ENCODE results near the gene HOOK2.
"Not testable (repeated sequence)": the region's sequence is repeated elsewhere in the genome, so short reads cannot be mapped to it uniquely, and the experiment has no call there.

The HOOK2 gene, protein sequence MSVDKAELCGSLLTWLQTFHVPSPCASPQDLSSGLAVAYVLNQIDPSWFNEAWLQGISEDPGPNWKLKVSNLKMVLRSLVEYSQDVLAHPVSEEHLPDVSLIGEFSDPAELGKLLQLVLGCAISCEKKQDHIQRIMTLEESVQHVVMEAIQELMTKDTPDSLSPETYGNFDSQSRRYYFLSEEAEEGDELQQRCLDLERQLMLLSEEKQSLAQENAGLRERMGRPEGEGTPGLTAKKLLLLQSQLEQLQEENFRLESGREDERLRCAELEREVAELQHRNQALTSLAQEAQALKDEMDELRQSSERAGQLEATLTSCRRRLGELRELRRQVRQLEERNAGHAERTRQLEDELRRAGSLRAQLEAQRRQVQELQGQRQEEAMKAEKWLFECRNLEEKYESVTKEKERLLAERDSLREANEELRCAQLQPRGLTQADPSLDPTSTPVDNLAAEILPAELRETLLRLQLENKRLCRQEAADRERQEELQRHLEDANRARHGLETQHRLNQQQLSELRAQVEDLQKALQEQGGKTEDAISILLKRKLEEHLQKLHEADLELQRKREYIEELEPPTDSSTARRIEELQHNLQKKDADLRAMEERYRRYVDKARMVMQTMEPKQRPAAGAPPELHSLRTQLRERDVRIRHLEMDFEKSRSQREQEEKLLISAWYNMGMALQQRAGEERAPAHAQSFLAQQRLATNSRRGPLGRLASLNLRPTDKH

DNA sequence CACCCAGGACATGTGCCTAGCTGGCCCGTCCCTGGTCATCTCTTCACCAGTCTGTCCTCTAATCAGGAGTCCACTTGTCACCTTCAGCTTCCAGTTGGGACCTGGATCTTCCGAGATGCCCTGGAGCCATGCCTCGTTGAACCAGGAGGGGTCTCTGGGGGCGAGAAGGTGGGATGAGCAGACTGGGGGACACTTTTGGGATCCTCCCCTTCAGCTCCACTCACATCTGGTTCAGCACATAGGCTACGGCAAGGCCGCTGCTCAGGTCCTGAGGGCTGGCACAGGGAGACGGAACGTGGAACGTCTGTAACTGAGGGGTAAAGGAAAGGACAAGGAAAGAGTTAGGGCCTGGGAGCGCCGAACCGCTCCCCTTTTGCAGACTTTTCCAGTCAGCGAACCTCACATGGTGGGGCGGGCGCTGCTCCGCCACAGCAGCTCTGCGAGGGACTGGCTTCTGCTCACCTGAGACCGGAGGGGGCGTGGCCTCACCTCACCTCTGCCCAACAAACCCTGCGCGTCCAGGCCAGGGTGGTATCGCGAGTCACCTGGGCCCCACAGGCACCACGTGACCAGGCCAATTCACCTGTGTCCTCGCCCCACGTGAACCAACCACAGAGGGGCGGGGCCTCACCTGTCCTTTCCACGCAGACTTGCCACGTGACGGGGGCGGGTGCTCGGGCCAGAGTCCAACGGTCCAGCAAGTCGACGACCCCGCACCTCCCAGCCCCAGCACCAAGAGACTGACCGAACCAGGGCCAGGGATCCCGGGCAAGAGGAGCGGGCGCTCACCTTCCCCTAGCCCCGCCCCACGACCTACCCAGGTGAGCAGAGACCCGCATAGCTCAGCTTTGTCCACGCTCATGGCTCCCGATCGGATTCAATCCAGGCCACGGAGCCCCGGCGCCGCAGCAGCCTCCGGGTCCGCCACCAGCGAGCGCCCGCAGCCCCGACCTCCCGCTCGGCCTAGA, at the start of gene HOOK2:
HOOK2 (minus strand) TSS at position 965 of the 968 bp plus-strand sequence; CDS start at position 862, 103 bp downstream.
- DNase-seq: no peak

DNA sequence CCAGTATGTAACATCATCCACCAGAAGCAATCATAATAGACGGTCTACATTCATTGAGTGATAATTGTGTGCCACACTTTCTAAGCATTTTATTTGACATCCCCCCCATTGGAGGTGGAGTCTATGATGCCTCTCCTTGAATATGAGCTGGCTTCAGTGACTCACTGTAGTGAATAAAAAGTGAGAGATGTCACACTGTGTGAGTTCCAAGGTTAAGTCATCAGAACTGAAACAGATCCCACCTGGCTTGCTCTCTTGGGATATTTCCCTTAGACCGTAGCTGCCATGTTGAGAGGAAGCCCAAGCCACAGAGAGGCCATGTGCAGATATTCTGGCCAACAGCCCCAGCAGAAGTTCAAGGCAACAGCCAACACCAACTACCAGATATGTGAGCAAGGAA, 46.4 kb upstream of the HOOK2 start:
- DNase-seq: no peak

DNA sequence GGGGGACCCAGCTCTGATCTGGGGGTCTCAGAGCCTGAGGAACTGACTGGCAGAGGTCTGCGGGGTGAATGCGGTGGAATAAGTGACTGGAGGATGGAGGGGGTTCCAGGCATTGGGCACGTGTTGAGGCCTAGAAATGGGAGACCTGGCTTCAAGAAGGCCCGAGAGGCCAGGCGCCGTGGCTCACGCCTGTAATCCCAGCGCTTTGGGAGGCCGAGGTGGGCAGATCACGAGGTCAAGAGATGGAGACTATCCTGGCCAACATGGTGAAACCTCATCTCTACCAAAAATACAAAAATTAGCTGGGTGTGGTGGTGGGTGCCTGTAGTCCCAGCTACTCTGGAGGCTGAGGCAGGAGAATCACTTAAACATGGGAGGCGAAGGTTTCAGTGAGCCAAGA, 42.5 kb upstream of the HOOK2 start:
- not testable (repeated sequence) for DNase-seq

DNA sequence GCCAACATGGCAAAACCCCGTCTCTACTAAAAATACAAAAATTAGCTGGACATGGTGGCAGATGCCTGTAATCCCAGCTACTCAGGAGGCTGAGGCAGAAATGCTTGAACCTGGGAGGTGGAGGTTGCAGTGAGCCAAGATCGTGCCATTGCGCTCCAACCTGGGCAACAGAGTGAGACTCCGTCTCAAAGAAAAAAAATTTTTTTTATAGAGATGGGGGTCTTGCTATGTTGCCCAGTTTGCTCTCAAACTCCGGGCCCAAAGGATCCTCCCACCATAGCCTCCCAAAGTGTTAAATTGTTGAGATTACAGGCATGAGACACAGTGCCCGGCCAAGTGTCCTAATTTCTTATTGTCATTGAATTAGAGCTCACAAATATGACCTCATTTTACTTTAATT, 41.8 kb upstream of the HOOK2 start:
- DNase-seq: not testable (repeated sequence)

DNA sequence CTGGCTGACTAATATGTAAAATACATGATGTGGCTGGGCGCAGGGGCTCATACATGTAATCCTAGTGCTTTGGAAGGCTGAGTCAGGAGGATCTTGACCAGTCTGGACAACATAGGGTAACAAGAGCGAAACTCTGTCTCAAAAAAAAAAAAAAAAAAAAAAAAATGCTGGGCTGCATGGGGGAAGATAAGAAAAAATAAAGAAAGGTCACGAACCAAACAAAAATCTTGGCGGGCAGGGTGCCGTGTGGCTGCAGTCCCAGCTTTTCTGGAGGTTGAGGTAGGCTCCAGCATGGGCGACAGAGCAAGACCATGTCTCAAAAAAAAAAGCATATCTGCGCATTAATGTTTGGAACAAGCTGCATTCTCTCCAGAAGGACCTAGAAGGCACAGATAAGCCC, 39.7 kb upstream of the HOOK2 start:
- no peak for DNase-seq

DNA sequence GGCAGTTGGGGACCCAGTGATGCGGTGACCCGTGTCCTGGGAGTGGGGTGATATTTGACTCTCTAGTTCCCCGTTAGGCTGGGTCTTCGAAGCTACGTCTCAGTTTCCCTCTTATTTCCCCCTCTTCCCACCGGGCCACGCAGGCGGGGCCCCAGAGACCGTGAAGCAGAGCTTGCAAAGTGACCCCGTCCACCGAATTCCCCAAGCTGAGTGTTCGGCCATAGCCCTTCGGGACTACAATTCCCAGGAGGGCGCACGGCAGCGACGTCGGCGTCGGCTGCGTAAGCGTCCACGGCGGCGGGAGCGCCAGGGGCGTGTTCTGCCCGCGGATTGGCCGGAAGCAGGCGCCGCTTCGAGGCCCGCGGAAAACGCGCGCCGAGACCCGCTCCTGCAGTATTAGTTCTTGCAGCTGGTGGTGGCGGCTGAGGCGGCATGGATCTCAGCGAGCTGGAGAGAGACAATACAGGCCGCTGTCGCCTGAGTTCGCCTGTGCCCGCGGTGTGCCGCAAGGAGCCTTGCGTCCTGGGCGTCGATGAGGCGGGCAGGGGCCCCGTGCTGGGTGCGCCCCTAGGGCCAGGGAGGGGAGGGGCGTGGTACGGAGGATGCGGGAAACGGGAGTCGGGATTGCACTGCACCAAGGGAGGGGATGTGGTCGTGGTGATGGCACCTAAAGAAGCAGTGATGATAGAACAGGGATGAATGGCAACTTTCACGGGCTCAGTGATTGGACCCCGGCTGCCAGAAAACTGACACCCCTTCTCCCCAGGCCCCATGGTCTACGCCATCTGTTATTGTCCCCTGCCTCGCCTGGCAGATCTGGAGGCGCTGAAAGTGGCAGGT, 31.1 kb upstream of the HOOK2 start, which contains the start of gene RNASEH2A:
RNASEH2A (plus strand) TSS at position 343 of the 840 bp plus-strand sequence; CDS start at position 433, 90 bp downstream.
- peak; percentile 93 for DNase-seq

DNA sequence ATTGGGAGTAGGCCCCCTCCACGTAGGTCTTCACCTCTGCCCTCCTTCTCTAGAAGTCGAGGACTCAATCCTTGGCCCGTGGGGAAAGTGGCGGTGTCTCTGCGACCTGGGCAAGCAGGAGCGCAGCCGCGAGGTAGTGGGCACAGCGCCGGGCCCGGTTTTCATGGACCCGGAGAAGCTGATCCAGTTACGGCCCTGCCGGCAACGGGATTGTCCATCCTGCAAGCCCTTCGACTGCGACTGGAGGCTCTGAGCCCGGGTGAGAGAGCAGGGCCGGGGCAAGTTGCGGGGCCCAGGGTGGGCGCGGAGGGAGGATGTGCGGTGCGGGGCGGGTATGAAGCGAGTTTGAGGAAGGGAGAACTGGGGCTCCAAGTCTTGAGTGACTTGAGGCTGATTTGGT, 28.7 kb upstream of the HOOK2 start:
- no peak for DNase-seq

DNA sequence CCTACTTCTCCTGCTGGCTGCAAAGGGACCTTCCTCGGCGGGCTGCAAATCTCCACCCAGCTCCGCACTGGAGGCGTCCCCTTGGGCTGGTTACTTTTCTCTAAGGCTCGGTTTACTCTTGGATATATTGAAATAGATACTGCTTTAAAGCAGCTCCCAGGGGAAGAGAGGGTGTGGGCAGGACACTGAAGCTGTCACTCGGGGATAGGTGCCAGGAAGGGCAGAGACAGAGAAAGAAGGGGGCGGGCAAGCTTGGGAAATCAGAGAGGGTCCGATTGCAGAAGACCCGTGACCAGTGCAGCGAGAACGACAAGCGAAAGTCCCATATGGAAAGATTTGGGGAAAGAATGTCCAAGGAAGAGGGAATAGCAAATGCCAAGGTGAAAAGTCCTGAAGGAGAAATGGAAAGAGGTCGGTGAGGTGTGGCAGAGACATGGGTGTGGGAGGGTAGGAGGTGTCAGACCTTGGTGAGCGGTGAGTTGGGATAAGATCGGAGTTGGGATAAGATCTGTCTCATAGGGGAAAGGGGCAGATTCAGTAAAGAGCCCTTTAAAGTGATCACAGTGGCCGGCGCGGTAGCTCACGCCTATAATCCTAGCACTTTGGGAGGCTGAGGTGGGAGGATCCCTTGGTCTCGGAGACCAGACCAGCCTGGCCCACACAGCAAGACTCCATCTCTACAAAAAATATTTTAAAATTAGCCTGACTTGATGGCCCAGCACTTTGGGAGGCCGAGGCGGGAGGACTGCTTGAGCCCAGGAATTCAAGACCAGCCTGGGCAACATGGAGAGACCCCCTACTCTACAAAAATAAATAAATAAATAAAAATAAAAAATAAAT, 27.1 kb upstream of the HOOK2 start:
- no peak for DNase-seq

DNA sequence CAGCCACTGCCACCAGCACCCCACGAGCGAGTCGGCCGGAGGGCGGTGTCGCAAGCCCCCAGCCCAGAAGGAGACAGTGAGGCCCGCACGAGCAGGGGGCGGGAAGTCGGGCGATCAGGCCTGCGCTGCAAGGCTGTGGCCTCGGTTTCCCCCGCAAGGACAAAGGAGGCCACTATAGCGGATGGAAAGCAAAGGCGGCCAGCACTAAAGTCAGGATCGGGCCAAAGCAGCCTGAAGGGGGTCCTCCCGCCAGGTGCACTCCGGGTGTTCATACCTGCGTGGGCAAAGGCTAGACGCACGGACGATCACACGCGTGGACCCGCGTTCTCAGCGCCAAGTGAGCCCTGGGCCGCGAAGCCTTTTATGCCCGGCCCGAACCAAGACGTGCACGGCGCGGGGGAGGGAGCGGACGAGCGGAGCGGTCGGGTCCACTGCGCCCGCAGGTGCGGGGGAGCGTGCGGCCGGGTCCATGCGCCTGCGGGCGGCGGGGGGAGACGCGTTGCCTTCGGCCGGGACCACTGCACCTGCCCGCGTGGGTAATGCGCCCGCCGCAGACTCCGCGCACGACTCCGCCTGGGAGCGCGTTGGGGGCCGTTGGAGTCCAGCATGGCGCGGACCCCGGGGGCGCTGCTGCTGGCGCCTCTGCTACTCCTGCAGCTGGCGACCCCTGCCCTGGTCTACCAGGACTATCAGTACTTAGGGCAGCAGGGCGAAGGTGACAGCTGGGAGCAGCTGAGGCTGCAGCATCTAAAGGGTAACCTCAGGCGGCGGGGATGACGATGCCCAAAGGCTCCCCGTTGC, 26.3 kb upstream of the HOOK2 start, which contains the start of the genes PRDX2 and THSD8:
PRDX2 (minus strand) TSS at position 335 of the 801 bp plus-strand sequence. CDS start 539 bp downstream, outside the sequence.
THSD8 (plus strand) TSS at position 604 of the 801 bp plus-strand sequence; CDS start at position 607, 3 bp downstream.
- peak; percentile 88 for DNase-seq

DNA sequence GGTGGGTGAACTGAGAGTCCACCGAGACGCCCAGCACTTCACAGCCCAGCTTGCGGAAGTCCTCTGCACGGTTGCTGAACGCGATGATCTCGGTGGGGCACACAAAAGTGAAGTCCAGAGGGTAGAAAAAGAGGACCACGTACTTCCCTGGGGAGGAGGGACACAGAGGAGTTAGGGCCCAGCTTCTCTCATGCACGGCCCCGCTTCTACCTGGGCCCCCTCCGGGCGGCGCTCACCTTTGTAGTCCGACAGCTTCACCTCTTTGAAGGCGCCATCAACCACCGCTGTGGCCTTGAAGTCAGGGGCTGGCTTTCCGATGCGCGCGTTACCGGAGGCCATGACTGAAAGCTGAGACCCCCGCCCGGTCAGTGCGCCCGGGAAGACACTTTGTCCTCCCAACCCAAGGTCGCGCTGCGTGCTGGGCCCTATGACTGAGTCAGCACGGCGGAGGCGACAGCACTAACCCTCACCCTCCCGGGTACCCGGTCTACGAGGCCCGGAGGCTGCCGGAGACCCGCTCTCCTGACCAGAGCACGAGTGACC, 25.6 kb upstream of the HOOK2 start:
- DNase-seq: peak; percentile 59

DNA sequence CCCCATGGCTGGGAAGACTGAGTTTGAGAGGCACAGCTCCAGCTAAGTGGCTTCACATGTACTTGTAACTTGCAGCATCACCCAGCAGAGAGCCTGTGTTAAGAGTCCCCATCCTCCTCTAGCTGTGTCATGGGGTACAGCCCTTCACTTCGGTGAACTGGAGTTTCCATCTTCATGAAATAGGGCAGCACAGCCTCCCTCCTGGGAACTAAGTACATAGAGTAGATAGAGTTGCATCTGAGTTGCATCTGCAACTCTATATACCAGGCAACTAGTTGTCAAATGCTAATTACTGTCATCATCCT, 25.1 kb upstream of the HOOK2 start:
- no peak for DNase-seq

DNA sequence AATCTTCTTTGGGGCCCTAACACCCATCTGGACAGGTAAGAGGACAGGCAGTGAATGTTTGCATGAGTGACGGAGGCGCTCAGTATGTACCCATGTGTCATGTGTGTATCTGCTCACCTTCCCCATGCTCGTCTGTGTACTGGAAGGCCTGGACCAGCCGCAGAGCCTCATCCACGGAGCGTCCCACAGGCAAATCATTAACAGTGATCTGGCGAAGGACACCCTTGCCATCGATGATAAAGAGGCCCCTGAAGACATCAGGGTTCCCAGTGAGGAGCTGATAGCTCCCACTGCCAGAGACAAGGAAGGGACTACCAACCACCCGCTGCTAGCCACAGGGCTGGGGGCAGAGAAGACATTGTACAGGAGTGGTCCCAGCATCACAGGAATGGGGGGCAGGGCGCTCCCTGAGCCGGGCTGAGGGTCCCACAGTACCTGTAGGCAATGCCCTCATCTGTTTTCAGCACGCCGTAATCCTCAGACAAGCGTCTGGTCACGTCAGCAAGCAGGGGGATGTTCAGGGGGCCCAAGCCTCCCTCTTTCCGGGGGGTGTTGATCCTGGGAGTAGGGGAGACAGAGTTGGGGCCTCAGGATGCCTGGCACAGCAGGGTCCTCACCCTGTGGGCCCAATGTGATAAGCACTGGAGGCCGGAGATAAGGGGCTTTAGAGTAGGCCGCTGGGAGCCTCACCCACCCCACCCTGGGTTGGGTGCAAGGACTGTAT, 24.6 kb upstream of the HOOK2 start:
- DNase-seq: no peak

DNA sequence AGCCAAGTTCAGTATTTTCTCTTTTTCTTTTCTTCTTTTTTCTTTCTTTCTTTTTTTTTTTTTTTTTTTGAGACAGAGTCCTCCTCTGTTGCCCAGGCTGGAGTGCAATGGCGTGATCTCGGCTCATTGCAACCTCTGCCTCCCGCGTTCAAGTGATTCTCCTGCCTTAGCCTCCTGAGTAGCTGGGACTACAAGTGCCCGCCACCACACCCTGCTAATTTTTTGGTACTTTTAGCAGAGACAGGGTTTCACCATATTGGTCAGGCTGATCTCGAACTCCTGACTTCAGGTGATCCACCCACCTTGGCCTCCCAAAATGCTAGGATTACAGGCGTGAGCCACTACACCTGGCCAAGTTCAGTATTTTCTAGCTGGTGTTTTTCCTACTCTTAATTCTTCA, 22.3 kb upstream of the HOOK2 start:
- not testable (repeated sequence) for DNase-seq

DNA sequence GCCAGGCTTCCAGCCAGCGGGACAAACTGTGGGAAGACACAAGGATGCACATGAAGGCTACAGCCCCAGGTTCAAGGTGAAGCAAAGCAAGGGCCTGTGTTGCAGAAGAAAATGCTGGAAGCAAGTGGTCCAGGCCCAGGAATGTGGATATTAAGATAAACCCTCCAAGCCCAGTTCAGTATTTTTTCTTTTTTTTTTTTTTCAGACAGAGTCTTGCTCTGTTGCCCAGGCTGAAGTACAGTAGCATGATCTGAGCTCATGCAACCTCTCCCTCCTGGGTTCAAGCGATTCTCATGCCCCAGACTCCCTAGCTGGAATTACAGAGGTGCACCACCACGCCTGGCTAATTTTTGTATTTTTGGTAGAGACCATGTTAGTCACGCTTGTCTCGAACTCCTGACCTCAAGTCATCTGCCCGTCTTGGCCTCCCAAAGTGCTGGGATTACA, 21.8 kb upstream of the HOOK2 start:
- DNase-seq: no peak

DNA sequence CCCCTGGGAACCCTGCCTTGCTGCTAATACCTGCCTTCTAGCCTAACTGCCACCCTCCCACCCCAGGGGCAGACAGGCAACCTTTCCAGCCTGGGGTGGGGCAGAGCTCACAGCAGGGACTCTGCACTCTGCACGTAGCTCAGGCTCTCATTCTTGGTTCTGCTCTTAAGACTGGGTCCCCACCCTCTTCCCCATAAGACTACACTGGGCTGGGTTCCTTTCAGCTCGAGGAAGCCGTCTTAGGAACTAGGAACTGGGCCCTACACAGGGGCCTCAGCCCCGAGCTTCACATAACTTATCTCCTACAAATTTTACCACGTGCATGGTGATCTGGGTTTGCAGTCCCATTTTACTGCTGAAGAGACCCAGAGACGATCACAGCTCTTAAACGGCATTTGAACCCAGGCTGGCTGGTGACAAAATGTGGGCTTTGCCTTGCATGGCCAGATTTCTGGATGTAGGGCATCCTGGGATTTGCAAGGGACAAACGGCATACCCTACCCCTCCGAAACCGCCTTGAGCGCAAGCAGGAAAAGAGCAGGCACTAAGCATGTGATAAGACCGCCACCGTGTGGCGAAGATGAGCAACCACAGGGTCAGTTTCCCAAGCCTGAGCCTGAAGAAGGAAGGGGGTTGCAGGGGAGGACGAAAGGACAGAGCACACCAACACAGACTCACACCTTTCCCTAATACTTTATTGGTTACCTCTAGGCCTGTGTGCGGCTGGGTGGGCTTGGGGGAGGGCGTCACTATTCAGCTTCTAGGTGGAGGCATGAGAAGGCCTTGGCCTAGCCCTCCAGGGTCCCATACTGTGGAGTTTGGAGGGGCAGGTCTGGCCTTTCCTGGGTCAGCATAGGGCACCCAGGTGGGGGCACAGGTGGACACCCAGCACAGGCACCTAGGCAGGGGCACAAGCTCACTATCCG, 21.1 kb upstream of the HOOK2 start:
- peak; percentile 89 for DNase-seq

DNA sequence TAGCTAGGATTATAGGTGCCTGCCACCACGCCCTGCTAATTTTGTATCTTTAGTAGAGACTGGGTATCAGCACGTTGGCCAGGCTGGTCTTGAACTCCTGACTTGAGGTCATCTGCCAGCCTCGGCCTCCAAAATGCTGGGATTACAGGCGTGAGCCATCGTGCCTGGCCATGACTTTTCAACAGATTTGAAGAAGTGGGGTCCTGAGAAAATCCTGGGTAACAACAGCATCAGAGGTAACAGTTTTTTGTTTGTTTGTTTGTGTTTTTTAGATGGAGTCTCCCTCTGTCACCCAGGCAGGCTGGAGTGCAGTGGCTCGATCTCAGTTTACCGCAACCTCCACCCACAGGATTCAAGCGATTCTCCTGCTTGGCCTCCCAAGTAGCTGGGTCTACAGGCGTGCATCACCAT, 19.6 kb upstream of the HOOK2 start:
- no peak for DNase-seq

DNA sequence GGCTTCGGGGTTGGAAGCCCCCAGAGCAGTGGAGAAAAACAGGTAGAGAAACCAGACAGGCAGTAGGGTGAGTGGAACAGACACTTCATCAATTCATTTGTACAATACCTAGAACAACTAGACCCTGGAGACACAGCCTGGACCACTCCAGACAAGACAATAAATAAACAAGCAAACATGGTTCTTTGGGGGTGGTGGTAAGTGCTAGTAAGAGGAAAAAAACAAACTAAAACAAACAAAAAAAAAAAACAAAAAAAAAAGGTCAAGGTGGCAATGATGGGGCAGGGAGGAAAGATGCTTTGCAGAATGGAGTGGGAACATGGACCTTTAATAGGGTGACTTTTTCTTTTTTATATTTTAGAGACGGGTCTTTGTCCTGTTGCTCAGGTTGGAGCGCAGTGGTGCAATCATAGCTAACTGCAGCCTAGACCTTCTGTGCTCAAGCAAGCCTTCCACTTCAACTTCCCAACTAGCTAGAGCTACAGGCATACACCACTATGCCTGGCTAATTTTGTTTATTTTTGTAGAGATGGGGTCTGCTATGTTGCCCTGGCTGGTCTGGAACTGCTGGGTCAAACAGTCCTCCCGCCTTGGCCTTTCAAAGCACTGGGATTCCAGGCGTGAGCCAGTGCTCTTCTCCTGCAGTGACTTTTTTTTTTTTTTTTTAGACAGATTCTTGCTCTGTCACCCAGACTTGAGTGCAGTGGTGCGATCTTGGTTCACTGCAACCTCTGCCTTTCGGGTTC, 19.0 kb upstream of the HOOK2 start:
- no peak for DNase-seq
